Mucosa of stomach (tissue), 1 donor: ENCODE data around the gene ASCL1.

Experiments
- H3K27me3 ChIP-seq: one replicate; pipeline ENCODE4 v1.7.0; 2013; ENCODE audit warnings: mild to moderate bottlenecking, low read length; ENCODE audit not compliant: control insufficient read depth, insufficient read depth
- H3K36me3 ChIP-seq: one replicate; pipeline ENCODE4 v1.7.0; 2013; ENCODE audit warnings: low read length; ENCODE audit not compliant: control insufficient read depth, insufficient read depth
- H3K4me1 ChIP-seq: one replicate; pipeline ENCODE4 v1.7.0; 2013; ENCODE audit warnings: mild to moderate bottlenecking, low read length; ENCODE audit not compliant: control insufficient read depth, insufficient read depth
- H3K4me3 ChIP-seq: one replicate; pipeline ENCODE4 v1.7.0; 2013; ENCODE audit warnings: low read length
- H3K9ac ChIP-seq: one replicate; pipeline ENCODE4 v1.7.0; 2013; ENCODE audit warnings: mild to moderate bottlenecking, low read length, moderate library complexity
- H3K9me3 ChIP-seq: one replicate; pipeline ENCODE4 v1.7.0; 2013; ENCODE audit warnings: mild to moderate bottlenecking, low read length, moderate library complexity; ENCODE audit not compliant: control insufficient read depth
- donor health status: Pancreatic carcinoma.

Gene ASCL1

GRCh38 chr12:102955926-102956737 is 1.3 kb upstream of the ASCL1 start:
- H3K4me3 ChIP-seq = no peak overlapping the region
- no peaks in the 10 kb centered on the region for H3K4me1 ChIP-seq

GRCh38 chr12:102956738-102957327 is 641 bp upstream of the ASCL1 start:
- no peaks in the 10 kb centered on the region for H3K36me3 ChIP-seq
- H3K4me1 ChIP-seq = no peaks in the 10 kb centered on the region
- no peak overlapping the region for H3K4me3 ChIP-seq
- H3K27me3 ChIP-seq = peaks cover 85% of the 10 kb centered on the region
- H3K9ac ChIP-seq = no peak overlapping the region
- no peaks in the 10 kb centered on the region for H3K9me3 ChIP-seq

More at GRCh38 chr12:102955926-102956737, 1.3 kb upstream of the ASCL1 start:
- Histone ChIP-seq H3K9me3 (no peaks in the 10 kb centered on the region), H3K27me3 (peaks cover 84% of the 10 kb centered on the region), H3K9ac (no peak overlapping the region), H3K36me3 (no peaks in the 10 kb centered on the region)

- peaks cover 87% of the 10 kb centered on the region for H3K27me3 ChIP-seq
- no peaks in the 10 kb centered on the region for H3K36me3 ChIP-seq
- no peak overlapping the region for H3K4me3 ChIP-seq
- H3K4me1 ChIP-seq = no peaks in the 10 kb centered on the region
- H3K9me3 ChIP-seq = no peaks in the 10 kb centered on the region
- no peak overlapping the region for H3K9ac ChIP-seq
Measured at GRCh38 chr12:102958073-102958829, 777 bp downstream of the ASCL1 start.

- no peak overlapping the region for H3K4me3 ChIP-seq
- no peak overlapping the region for H3K9ac ChIP-seq
- peaks cover 90% of the 10 kb centered on the region for H3K27me3 ChIP-seq
- H3K4me1 ChIP-seq = no peaks in the 10 kb centered on the region
- H3K36me3 ChIP-seq = no peaks in the 10 kb centered on the region
- peaks cover under 1% of the 10 kb centered on the region for H3K9me3 ChIP-seq
Measured at GRCh38 chr12:102958830-102959176, 1.3 kb downstream of the ASCL1 start.

- H3K36me3 ChIP-seq = no peaks in the 10 kb centered on the region
- H3K4me1 ChIP-seq = no peaks in the 10 kb centered on the region
- peaks cover 90% of the 10 kb centered on the region for H3K27me3 ChIP-seq
- no peak overlapping the region for H3K4me3 ChIP-seq
- no peak overlapping the region for H3K9ac ChIP-seq
- peaks cover 4% of the 10 kb centered on the region for H3K9me3 ChIP-seq
Measured at GRCh38 chr12:102959391-102959790, 1.9 kb downstream of the ASCL1 start.

GRCh38 chr12:102960766-102961465 is 3.4 kb downstream of the ASCL1 start:
- Histone ChIP-seq H3K4me1 (no peaks in the 10 kb centered on the region), H3K36me3 (no peaks in the 10 kb centered on the region), H3K27me3 (peaks cover 90% of the 10 kb centered on the region), H3K9me3 (peaks cover 4% of the 10 kb centered on the region), H3K4me3 (no peak overlapping the region), H3K9ac (no peak overlapping the region)

- no peaks in the 10 kb centered on the region for H3K4me1 ChIP-seq
- no peak overlapping the region for H3K9ac ChIP-seq
- H3K4me3 ChIP-seq = no peak overlapping the region
- H3K27me3 ChIP-seq = peaks cover 90% of the 10 kb centered on the region
- no peaks in the 10 kb centered on the region for H3K36me3 ChIP-seq
- H3K9me3 ChIP-seq = peaks cover 4% of the 10 kb centered on the region
Measured at GRCh38 chr12:102961466-102961855, 4.0 kb downstream of the ASCL1 start.

- Histone ChIP-seq H3K4me1 (no peaks in the 10 kb centered on the region), H3K9ac (no peak overlapping the region), H3K9me3 (peaks cover 4% of the 10 kb centered on the region), H3K4me3 (no peak overlapping the region), H3K36me3 (no peaks in the 10 kb centered on the region), H3K27me3 (peaks cover 88% of the 10 kb centered on the region)
Measured at GRCh38 chr12:102962532-102962931, 5.1 kb downstream of the ASCL1 start.

GRCh38 chr12:102962986-102963385 is 5.5 kb downstream of the ASCL1 start:
- Histone ChIP-seq H3K4me1 (no peaks in the 10 kb centered on the region), H3K27me3 (peaks cover 84% of the 10 kb centered on the region), H3K4me3 (no peak overlapping the region), H3K9ac (no peak overlapping the region), H3K9me3 (peaks cover 4% of the 10 kb centered on the region), H3K36me3 (no peaks in the 10 kb centered on the region)

- Histone ChIP-seq H3K9me3 (peaks cover 4% of the 10 kb centered on the region), H3K9ac (no peak overlapping the region), H3K27me3 (peaks cover 76% of the 10 kb centered on the region), H3K4me1 (no peaks in the 10 kb centered on the region), H3K36me3 (no peaks in the 10 kb centered on the region), H3K4me3 (no peak overlapping the region)
Measured at GRCh38 chr12:102963796-102964195, 6.3 kb downstream of the ASCL1 start.

- H3K9me3 ChIP-seq = peaks cover 4% of the 10 kb centered on the region
- no peaks in the 10 kb centered on the region for H3K36me3 ChIP-seq
- H3K4me1 ChIP-seq = no peaks in the 10 kb centered on the region
- peaks cover 66% of the 10 kb centered on the region for H3K27me3 ChIP-seq
- no peak overlapping the region for H3K9ac ChIP-seq
- H3K4me3 ChIP-seq = no peak overlapping the region
Measured at GRCh38 chr12:102964872-102965271, 7.4 kb downstream of the ASCL1 start.
